ENCODE results near the gene C2CD4D. TPM values are rescaled to one million over a fixed set of nuclear protein-coding genes. Genes with fewer than 3 reads are reported as not detected.
"Not testable (repeated sequence)": the region's sequence is repeated elsewhere in the genome, so short reads cannot be mapped to it uniquely, and the experiment has no call there.

C2CD4D gene
- total and polyA plus RNA-seq, 9 donors = 0.04 to 1.0 (median 0.12) TPM; not detected in 4

DNA sequence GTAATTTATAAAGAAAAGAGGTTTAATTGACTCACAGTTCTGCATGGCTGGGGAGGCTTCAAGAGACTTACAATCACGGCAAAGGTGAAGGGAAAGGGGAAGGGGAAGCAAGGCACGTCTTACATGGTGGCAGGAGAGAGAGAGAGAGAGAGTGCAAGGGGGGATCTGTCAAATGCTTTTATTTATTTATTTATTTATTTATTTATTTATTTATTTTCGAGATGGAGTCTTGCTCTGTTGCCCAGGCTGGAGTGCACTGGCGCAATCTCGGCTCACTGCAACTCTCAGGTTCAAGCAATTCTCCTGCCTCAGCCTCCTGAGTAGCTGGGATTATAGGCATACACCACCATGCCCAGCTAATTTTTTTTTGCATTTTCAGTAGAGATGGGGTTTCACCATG is 43.3 kb upstream of the C2CD4D start:
- H3K27ac ChIP-seq; H3K4me1 ChIP-seq (ENCODE audit: insufficient read depth); intact Hi-C loops (cut with DNase I); H3K27me3 ChIP-seq; H3K4me3 ChIP-seq; DNase-seq; H3K9me3 ChIP-seq; H3K36me3 ChIP-seq: not testable (repeated sequence)
- 90 to 95% (median 90%) methylated on average over 5 of the region's 5 CpGs for WGBS, 3 donors

GRCh38 chr1:151882466-151882865 is 42.8 kb upstream of the C2CD4D start:
- Histone ChIP-seq H3K27ac (no peak overlapping the region), H3K4me3 (no peak overlapping the region), H3K4me1 (ENCODE audit: insufficient read depth) (no peaks in the 10 kb centered on the region), H3K9me3 (no peaks in the 10 kb centered on the region), H3K27me3 (no peaks in the 10 kb centered on the region), H3K36me3 (no peaks in the 10 kb centered on the region)
- TF ChIP-seq POLR2A (IDR thresholded peaks at IDR 0.05) (no peak), EP300 (IDR thresholded peaks at IDR 0.05) (no peak)
- TF ChIP-seq, protein P1, sequence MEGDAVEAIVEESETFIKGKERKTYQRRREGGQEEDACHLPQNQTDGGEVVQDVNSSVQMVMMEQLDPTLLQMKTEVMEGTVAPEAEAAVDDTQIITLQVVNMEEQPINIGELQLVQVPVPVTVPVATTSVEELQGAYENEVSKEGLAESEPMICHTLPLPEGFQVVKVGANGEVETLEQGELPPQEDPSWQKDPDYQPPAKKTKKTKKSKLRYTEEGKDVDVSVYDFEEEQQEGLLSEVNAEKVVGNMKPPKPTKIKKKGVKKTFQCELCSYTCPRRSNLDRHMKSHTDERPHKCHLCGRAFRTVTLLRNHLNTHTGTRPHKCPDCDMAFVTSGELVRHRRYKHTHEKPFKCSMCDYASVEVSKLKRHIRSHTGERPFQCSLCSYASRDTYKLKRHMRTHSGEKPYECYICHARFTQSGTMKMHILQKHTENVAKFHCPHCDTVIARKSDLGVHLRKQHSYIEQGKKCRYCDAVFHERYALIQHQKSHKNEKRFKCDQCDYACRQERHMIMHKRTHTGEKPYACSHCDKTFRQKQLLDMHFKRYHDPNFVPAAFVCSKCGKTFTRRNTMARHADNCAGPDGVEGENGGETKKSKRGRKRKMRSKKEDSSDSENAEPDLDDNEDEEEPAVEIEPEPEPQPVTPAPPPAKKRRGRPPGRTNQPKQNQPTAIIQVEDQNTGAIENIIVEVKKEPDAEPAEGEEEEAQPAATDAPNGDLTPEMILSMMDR (IDR thresholded peaks at IDR 0.05) = no peak
- WGBS, 3 donors = 96 to 98% (median 98%) methylated on average over 2 of the region's 2 CpGs
- DNase-seq = no peak
- intact Hi-C loops (cut with DNase I) = no loop called here

DNA sequence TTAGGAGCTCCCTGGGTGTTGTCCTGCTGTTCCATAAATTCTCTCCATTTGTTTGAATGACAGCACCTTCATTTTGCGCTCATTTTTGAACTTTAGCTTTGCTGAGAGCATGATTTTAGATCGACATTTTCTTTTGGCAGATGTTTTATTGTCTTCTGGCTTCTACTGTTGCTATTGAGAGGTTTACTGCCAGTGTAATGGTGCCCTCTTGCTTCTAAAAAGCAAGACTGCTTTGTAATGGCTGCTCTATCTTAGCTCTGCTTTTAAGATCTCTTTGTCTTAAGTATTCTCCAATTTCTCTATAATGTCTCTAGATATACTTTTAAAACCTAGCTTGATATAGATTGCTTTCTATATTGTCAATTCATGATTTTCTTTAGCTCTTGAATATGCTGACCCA is 41.9 kb upstream of the C2CD4D start:
- Histone ChIP-seq H3K9me3 (no peaks in the 10 kb centered on the region), H3K4me1 (ENCODE audit: insufficient read depth) (no peaks in the 10 kb centered on the region), H3K27ac (no peak overlapping the region), H3K36me3 (no peaks in the 10 kb centered on the region), H3K27me3 (no peaks in the 10 kb centered on the region), H3K4me3 (no peak overlapping the region)
- TF ChIP-seq EP300 (IDR thresholded peaks at IDR 0.05) = no peak
- TF ChIP-seq, protein P1 (IDR thresholded peaks at IDR 0.05) = no peak
- TF ChIP-seq POLR2A (IDR thresholded peaks at IDR 0.05) = no peak
- 42 to 44% (median 43%) methylated on average over 2 of the region's 2 CpGs for WGBS, 3 donors
- no peak for DNase-seq
- intact Hi-C loops (cut with DNase I) = no loop called here

DNA sequence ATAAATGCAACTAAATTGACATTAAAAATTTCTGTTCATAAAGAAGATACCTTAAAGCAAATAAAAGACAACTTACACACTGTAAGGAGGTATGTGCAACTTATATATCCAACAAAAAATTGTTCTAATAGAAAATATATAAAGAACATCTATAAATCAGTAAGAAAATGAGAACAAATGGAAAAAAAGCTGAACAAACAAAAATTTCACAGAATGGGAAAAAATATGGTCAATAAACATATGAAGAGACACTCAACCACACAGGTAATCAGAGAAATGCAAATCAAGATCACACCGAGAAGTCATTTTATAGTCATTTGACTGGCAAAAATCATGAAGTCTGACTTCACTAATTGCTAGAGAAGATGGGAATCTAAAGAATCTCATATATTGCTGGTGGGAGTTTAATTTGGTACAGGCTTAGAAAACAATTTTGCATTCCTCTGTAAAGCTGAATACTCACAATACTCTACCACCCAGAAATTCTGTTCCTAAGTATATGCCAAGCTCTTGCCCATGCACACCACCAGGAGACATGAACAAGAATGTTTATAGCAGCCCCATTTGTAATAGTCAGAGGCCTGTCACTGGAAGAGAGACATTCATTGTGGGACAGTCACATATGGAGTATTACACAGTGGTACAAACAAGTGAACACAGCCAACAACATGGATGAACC is 35.9 kb upstream of the C2CD4D start:
- TF ChIP-seq EP300 (IDR thresholded peaks at IDR 0.05) = no peak
- TF ChIP-seq POLR2A (IDR thresholded peaks at IDR 0.05) = no peak
- TF ChIP-seq, protein P1 (IDR thresholded peaks at IDR 0.05) = no peak
- WGBS, 3 donors = 93 to 97% (median 94%) methylated on average over 1 of the region's 1 CpG
- H3K4me1 ChIP-seq (ENCODE audit: insufficient read depth) = no peaks in the 10 kb centered on the region
- H3K27me3 ChIP-seq = no peaks in the 10 kb centered on the region
- H3K9me3 ChIP-seq = no peaks in the 10 kb centered on the region
- no peak for DNase-seq
- intact Hi-C loops (cut with DNase I) = no loop called here
- H3K36me3 ChIP-seq = no peaks in the 10 kb centered on the region
- no peak overlapping the region for H3K4me3 ChIP-seq
- no peak overlapping the region for H3K27ac ChIP-seq

- H3K36me3 ChIP-seq; intact Hi-C loops (cut with DNase I); H3K27ac ChIP-seq; DNase-seq; H3K4me3 ChIP-seq; H3K4me1 ChIP-seq (ENCODE audit: insufficient read depth); H3K27me3 ChIP-seq; H3K9me3 ChIP-seq: not testable (repeated sequence)
- 29 to 57% (median 39%) methylated on average over 9 of the region's 9 CpGs for WGBS, 3 donors
These were observed 33.2 kb upstream of the C2CD4D start for GRCh38 chr1:151872776-151873175.
